Memory B cell (primary cell): ENCODE results near the gene ZSCAN1.
A peak's percentile ranks its signal among the peaks of the same experiment; 100 is the strongest.

ENCODE experiments used
- ATAC-seq: fragments of 150-1000 bp; cut with Tn5 transposase; 2 replicates; pipeline ENCODE4 v1.10.0; 2021; ENCODE audit warnings: low read depth, mild to moderate bottlenecking, moderate library complexity
- DNase-seq, 2 donors: peaks; one replicate each; pipeline ENCODE4 v3.0.0; 2022; ENCODE audit warnings: low spot score in 2 of 2
- H3K27ac Mint-ChIP-seq: one replicate; pipeline ENCODE4 v1.8.0; 2022; ENCODE audit warnings: mild to moderate bottlenecking, moderate library complexity, mixed read lengths
- H3K27me3 Mint-ChIP-seq: one replicate; pipeline ENCODE4 v1.8.0; 2022; ENCODE audit warnings: mixed read lengths
- H3K36me3 Mint-ChIP-seq: one replicate; pipeline ENCODE4 v1.8.0; 2022; ENCODE audit warnings: mild to moderate bottlenecking, mixed read lengths
- H3K4me1 Mint-ChIP-seq: one replicate; pipeline ENCODE4 v1.8.0; 2022; ENCODE audit warnings: mixed read lengths
- H3K4me3 Mint-ChIP-seq: one replicate; pipeline ENCODE4 v1.8.0; 2022; ENCODE audit warnings: mild to moderate bottlenecking, moderate library complexity, mixed read lengths
- H3K9me3 Mint-ChIP-seq: one replicate; pipeline ENCODE4 v1.8.0; 2022; ENCODE audit warnings: mixed read lengths

Gene ZSCAN1

DNA sequence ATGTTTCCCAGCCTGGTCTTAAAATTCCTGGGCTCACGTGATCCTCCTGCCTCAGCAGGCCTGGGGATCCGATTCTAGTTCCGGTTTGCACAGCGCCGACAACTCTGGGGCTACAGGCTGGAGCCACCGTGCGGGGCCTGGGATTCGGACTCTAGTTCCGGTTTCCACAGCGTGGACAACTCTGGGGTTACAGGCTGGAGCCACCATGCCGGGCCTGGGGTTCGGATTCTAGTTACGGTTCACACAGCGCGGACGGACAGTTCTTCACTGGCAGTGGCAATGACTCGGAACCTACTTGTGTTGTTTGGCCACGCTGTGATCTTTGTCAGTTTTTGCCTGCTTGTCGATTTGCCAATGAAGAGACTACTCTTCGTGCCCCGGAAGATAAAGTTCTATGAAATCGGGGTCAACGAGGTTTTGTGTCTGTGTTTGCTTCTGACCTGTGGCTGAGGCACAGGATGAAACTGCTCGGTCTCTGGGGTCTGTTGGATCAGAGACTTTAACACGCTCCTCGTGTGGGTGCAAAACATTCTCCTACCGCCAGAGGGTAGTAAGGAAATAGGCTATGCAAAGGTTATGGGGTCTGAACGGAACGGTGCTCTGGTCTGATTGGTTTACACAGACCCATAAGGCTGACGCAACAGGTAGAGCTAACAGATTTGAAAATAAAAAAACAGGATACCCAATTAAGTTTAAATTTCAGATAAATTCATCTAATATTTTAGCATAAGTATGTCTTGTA, 12.1 kb upstream of the ZSCAN1 start:
- ATAC-seq, result peak; percentile 78
- Mint-ChIP-seq H3K4me3 (no peak overlapping the region), H3K36me3 (peaks cover 3% of the 10 kb centered on the region), H3K4me1 (no peaks in the 10 kb centered on the region), H3K27ac (no peak overlapping the region), H3K27me3 (peaks cover 3% of the 10 kb centered on the region), H3K9me3 (peaks cover 9% of the 10 kb centered on the region)
- peak in 1 of 2 donors; percentile 30 for DNase-seq

DNA sequence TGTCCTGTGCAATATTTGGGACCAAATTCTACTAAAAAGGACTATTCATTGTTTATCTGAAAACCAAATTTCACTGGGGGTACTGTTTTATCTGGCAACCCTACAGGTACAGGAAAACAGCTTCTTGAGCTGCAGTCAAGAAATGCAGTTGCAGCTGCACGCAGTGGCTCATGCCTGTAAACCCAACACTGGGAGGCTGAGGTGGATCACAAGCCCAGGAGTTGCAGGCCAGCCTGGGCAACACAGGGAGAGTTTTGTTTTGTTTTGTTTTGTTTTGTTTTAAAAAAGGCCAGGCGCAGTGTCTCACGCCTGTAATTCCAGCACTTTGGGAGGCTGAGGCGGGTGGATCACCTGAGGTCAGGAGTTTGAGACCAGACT, 11.6 kb upstream of the ZSCAN1 start:
- no peak for ATAC-seq
- Mint-ChIP-seq H3K4me1 (no peaks in the 10 kb centered on the region), H3K27ac (no peak overlapping the region)

DNA sequence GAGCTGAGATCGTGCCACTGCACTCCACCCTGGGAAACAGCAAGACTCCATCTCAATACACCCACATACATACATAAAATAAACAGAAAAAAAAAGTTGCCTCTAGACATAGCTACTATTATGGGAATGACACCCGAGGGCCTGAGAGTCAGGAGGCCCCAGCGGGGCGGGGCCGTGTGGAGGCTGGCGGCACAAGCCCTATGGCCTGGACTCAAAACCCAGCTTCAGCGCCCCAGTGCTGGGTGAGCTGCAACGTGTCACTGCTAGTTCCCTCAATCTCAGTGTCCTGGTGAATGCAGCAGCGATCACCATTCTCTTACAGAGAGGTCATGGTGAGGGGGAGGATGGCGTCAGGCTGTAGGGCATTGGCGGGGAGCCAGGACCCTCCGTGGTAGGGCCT, 9.2 kb upstream of the ZSCAN1 start:
- peaks cover 6% of the 10 kb centered on the region for H3K27me3 Mint-ChIP-seq
- no peak overlapping the region for H3K27ac Mint-ChIP-seq
- ATAC-seq (no peak), DNase-seq (no peak)
- H3K36me3 Mint-ChIP-seq, result peaks cover 6% of the 10 kb centered on the region
- no peak overlapping the region for H3K4me3 Mint-ChIP-seq
- H3K9me3 Mint-ChIP-seq, result peaks cover 12% of the 10 kb centered on the region
- no peaks in the 10 kb centered on the region for H3K4me1 Mint-ChIP-seq

More for the DNA sequence above, 11.6 kb upstream of the ZSCAN1 start:
- peaks cover 9% of the 10 kb centered on the region for H3K9me3 Mint-ChIP-seq
- peaks cover 3% of the 10 kb centered on the region for H3K36me3 Mint-ChIP-seq
- no peak overlapping the region for H3K4me3 Mint-ChIP-seq
- DNase-seq, result no peak
- peaks cover 3% of the 10 kb centered on the region for H3K27me3 Mint-ChIP-seq

- no peak overlapping the region for H3K27ac Mint-ChIP-seq
- H3K27me3 Mint-ChIP-seq, result peaks cover 18% of the 10 kb centered on the region
- no peaks in the 10 kb centered on the region for H3K4me1 Mint-ChIP-seq
- peaks cover 12% of the 10 kb centered on the region for H3K9me3 Mint-ChIP-seq
- H3K36me3 Mint-ChIP-seq, result peaks cover 6% of the 10 kb centered on the region
- ATAC-seq (no peak), DNase-seq (no peak)
- H3K4me3 Mint-ChIP-seq, result no peak overlapping the region
Observed at GRCh38 chr19:58034477-58034793, 610 bp downstream of the ZSCAN1 start.

DNA sequence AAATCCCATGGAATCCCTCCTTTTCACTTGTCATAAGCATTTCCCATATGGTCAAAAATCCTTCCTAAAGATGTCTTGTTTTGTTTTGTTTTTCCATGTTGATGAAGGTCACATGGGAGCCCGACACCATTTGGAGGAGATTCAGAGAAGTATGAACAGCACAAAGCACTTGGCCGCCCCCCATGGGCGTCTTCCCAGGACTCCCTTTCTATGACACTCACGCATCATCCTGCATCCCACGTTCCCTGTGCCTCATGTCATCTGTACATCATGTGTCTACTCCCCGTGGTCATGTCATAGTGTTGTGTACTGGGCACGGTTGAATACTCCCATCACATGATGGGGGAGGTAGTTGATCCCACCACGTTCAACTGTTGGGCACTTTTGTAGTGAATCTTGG, 2.0 kb downstream of the ZSCAN1 start:
- Mint-ChIP-seq H3K27ac (no peak overlapping the region), H3K9me3 (peaks cover 11% of the 10 kb centered on the region), H3K27me3 (peaks cover 18% of the 10 kb centered on the region), H3K4me1 (no peaks in the 10 kb centered on the region), H3K36me3 (peaks cover 5% of the 10 kb centered on the region), H3K4me3 (no peak overlapping the region)
- ATAC-seq (no peak), DNase-seq (no peak)

- H3K27ac Mint-ChIP-seq, result no peak overlapping the region
- DNase-seq (no peak), ATAC-seq (no peak)
- peaks cover 11% of the 10 kb centered on the region for H3K9me3 Mint-ChIP-seq
- H3K36me3 Mint-ChIP-seq, result peaks cover 5% of the 10 kb centered on the region
- no peaks in the 10 kb centered on the region for H3K4me1 Mint-ChIP-seq
- peaks cover 18% of the 10 kb centered on the region for H3K27me3 Mint-ChIP-seq
- H3K4me3 Mint-ChIP-seq, result no peak overlapping the region
Observed at GRCh38 chr19:58037927-58038687, 4.3 kb downstream of the ZSCAN1 start.

GRCh38 chr19:58038688-58039204, 4.9 kb downstream of the ZSCAN1 start:
- ATAC-seq, result no peak
- Mint-ChIP-seq H3K9me3 (peaks cover 11% of the 10 kb centered on the region), H3K27me3 (peaks cover 18% of the 10 kb centered on the region), H3K4me3 (no peak overlapping the region), H3K4me1 (no peaks in the 10 kb centered on the region), H3K27ac (no peak overlapping the region), H3K36me3 (peaks cover 5% of the 10 kb centered on the region)
- no peak for DNase-seq

GRCh38 chr19:58040751-58041525, 7.1 kb downstream of the ZSCAN1 start:
- no peak for ATAC-seq
- DNase-seq, result no peak
- peaks cover 7% of the 10 kb centered on the region for H3K9me3 Mint-ChIP-seq
- H3K36me3 Mint-ChIP-seq, result no peaks in the 10 kb centered on the region
- H3K27ac Mint-ChIP-seq, result no peak overlapping the region
- H3K27me3 Mint-ChIP-seq, result peaks cover 9% of the 10 kb centered on the region
- no peak overlapping the region for H3K4me3 Mint-ChIP-seq
- H3K4me1 Mint-ChIP-seq, result no peaks in the 10 kb centered on the region

GRCh38 chr19:58042495-58043340, 8.9 kb downstream of the ZSCAN1 start:
- Mint-ChIP-seq H3K27ac (no peak overlapping the region), H3K4me3 (no peak overlapping the region), H3K4me1 (no peaks in the 10 kb centered on the region), H3K9me3 (peaks cover 9% of the 10 kb centered on the region), H3K36me3 (peaks cover 3% of the 10 kb centered on the region), H3K27me3 (peaks cover 4% of the 10 kb centered on the region)
- no peak for ATAC-seq
- no peak for DNase-seq

DNA sequence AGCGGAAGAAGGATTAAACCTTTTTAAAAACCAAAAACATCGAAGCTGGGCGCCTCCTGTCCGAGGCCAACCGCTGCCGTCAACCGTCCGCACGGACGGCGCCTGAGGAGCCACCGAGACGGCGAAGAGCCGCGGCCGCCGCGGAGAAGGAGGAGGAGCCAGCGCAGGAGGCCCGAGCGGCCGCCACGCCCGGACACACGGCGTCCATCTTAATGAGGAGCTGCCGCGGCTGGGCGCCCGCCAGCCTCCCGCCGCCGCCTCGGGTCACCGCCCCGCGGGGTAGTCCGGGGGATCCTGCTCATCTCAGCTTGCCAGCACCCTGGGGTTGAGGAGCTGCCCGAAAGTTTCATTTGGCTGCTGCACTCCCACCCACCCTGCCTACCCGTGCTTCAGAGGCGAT, 10.6 kb downstream of the ZSCAN1 start:
- Mint-ChIP-seq H3K27me3 (no peaks in the 10 kb centered on the region), H3K36me3 (peaks cover 3% of the 10 kb centered on the region), H3K4me1 (no peaks in the 10 kb centered on the region), H3K4me3 (no peak overlapping the region), H3K27ac (no peak overlapping the region), H3K9me3 (peaks cover 11% of the 10 kb centered on the region)
- DNase-seq, result no peak
- ATAC-seq, result no peak

GRCh38 chr19:58044886-58045285, 11.1 kb downstream of the ZSCAN1 start:
- no peak for ATAC-seq
- no peak overlapping the region for H3K27ac Mint-ChIP-seq
- H3K9me3 Mint-ChIP-seq, result peaks cover 14% of the 10 kb centered on the region
- H3K36me3 Mint-ChIP-seq, result peaks cover 3% of the 10 kb centered on the region
- H3K27me3 Mint-ChIP-seq, result no peaks in the 10 kb centered on the region
- H3K4me3 Mint-ChIP-seq, result no peak overlapping the region
- DNase-seq, result no peak
- no peaks in the 10 kb centered on the region for H3K4me1 Mint-ChIP-seq

- no peak overlapping the region for H3K27ac Mint-ChIP-seq
- H3K27me3 Mint-ChIP-seq, result no peaks in the 10 kb centered on the region
- no peak overlapping the region for H3K4me3 Mint-ChIP-seq
- ATAC-seq (no peak), DNase-seq (no peak)
- no peaks in the 10 kb centered on the region for H3K4me1 Mint-ChIP-seq
- peaks cover 3% of the 10 kb centered on the region for H3K36me3 Mint-ChIP-seq
- peaks cover 14% of the 10 kb centered on the region for H3K9me3 Mint-ChIP-seq
Observed at GRCh38 chr19:58045411-58046050, 11.7 kb downstream of the ZSCAN1 start.

DNA sequence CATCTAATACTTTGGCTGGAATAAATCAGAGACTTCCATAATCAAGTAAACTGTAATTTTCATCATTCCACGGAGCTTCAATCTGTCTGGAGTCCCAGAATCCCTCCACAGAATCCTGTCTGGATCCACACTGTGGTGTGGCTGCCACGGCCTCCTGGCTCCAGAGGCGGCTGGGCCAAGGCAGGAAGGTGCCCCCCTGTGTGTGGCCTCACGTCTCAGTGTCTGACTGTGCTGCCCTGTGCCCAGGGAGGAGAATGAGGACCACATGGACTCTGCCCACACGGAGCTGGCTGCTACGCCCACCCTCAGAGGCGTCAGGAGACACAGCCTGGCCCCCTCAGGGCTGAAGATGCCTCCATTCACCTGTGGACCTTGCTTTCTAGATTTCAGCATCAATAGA, 13.0 kb downstream of the ZSCAN1 start:
- Mint-ChIP-seq H3K9me3 (peaks cover 16% of the 10 kb centered on the region), H3K27me3 (no peaks in the 10 kb centered on the region), H3K27ac (no peak overlapping the region)

More for the DNA sequence above, 13.0 kb downstream of the ZSCAN1 start:
- no peaks in the 10 kb centered on the region for H3K4me1 Mint-ChIP-seq
- H3K36me3 Mint-ChIP-seq, result peaks cover 3% of the 10 kb centered on the region
- ATAC-seq (no peak), DNase-seq (no peak)
- H3K4me3 Mint-ChIP-seq, result no peak overlapping the region
